Medulla oblongata (tissue), 1 donor: Measurements from ENCODE around the gene TUBA1A.
"Not testable (repeated sequence)": the region's sequence is repeated elsewhere in the genome, so short reads cannot be mapped to it uniquely, and the experiment has no call there.

Source experiments
- DNase-seq: peaks from one replicate; pipeline ENCODE4 v3.0.0-alpha.2; 2015; ENCODE audit errors: extremely low spot score

Gene TUBA1A

DNA sequence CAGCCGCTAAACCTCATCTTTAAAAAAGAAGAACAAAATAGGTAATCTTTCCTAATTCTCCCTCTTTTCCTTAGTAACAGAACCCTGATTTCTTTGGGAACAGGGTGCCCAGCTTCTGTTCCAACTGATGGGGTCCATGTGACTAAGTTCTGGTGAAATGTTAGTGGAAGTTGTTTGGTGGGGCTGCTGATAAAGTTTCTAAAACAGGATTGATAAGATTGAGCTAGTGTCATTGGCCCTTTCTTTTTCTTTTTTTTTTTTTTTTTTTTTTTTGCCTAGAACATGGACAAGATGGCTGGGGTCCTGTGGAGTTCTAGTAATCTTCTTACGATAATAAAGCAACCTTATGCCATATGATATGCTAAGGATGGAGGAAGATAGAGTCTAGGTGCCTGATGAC lies 41.5 kb downstream of the TUBA1A start:
- DNase-seq: no peak

DNA sequence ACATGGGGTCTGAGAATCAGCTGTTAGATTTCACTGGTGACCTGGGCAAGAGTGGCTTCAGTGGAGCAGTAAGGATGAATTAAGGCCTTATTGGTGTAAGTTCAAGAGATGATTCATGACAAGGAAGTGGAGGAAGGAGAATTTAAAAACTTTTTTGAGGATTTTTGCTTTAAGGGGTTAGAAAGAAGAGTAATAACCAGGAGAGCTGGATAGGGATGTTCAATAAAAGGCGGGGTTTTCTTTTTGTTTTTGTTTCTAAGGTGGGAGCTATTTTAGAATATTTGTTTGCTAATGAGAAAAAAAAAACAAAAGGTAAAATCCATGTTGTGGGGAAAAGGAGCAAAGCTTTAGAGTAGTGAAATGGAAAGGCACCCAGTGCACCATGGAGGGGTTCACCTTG lies 42.5 kb downstream of the TUBA1A start:
- no peak for DNase-seq

DNA sequence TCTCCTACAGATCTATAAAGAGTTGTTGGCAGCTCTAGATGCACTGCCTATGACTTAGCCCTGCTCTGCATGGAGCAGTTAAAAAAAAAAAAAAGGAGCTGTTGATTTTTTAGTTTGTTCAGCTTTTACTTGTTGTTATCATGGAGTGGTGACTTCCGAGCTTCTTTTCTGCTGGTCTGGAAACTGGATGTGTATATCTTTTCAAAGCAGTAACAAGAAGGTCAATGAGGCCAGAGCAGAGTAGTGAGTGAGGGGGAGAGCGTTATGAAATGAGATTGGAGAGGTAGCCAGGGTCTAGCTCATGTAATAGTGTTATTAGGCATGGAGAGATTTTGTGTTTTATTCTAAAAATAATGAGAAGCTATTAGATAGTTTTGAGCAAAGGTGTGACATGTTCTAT lies 44.5 kb downstream of the TUBA1A start:
- no peak for DNase-seq

DNA sequence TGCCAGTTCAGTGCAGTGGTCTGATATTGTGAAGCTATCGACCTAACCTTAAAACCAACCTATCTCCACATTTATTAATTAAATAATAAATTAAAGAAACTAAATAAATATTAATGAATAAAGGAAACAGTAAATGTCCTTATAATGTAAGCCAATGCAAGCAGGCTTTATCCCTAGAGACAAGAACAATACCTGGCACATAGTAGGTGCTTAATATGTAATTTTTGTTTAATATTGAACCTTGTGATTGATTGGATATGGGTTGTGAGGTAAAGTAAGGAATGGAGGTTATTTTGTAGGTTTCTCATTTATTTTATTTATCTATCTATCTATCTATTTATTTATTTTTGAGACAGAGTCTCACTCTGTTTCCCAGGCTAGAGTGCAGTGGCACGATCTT lies 49.9 kb downstream of the TUBA1A start:
- DNase-seq: no peak

DNA sequence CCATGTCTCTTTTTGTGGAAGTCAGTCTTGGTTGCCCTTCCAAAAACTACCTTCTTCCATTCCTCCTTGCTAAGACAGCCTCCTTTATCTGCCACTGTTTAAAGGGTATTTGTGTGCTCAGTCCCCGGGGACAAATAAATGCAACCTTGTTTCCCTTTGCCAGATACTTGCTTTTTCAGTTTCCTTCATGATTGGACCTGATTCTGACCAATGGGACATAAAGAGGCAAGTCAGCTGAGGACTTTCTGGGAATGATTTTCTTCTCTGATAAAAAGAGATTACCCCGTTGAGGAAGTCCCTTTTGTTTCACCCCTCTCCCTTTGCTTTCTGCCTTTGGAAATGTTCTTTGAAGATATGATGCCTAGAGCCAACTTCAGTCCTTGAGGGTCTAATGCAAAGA lies 50.3 kb downstream of the TUBA1A start:
- no peak for DNase-seq

DNA sequence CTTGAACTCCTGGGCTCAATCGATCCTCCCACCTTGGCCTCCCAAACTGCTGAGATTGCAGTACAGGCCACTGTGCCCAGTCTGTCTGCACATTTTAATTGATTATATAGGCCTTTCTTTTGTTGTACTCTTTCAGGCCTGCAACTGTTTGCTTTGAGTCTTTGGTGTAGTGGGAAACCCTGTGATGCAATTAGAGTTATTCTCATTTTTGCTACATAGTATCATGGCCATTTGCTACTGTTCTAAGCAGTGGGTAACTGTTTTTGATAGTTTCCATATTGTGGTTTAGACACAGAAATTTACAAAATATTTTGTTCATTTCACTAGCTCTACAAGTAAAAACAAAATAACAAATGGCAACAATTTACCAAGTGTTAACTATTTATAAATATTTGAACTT lies 51.4 kb downstream of the TUBA1A start:
- DNase-seq: no peak

DNA sequence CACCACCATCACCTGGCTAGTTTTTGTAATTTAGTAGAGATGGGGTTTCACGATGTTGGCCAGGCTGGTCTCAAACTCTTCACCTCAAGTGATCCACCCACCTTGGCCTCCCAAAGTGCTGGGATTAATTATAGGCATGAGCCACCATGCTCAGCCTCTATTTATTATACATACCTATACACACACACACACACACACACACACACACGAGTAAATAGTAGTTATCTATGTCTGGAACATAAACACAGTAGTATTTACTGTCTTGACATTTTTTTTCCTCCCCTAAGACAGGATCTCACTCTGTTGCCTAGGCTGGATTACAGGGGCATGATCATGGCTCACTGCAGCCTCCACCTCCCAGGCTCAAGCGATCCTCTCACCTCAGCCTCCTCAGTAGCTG lies 51.9 kb downstream of the TUBA1A start:
- not testable (repeated sequence) for DNase-seq
